Gastroesophageal sphincter (tissue), 3 donors: Measurements from ENCODE around the gene GATA5.

Experiments used
- POLR2AphosphoS5 ChIP-seq: sonication (generic); formaldehyde crosslinking; IDR thresholded peaks from one replicate; pipeline ENCODE4 v1.6.1; 2017; ENCODE audit warnings: antibody characterized with exemption
- TF ChIP-seq, protein P1 (sequence below), 4 experiments: fragments of 200-600 bp in 2 of 4; fragments of 450-650 bp in 2 of 4; sonication (generic) in 1 of 4; IDR thresholded peaks; one replicate each; pipeline ENCODE4 v1.5.1; 2017 to 2019; ENCODE audit warnings: antibody characterized with exemption in 4 of 4, mild to moderate bottlenecking in 2 of 4, moderate library complexity in 2 of 4

- TF ChIP-seq, protein P1, sequence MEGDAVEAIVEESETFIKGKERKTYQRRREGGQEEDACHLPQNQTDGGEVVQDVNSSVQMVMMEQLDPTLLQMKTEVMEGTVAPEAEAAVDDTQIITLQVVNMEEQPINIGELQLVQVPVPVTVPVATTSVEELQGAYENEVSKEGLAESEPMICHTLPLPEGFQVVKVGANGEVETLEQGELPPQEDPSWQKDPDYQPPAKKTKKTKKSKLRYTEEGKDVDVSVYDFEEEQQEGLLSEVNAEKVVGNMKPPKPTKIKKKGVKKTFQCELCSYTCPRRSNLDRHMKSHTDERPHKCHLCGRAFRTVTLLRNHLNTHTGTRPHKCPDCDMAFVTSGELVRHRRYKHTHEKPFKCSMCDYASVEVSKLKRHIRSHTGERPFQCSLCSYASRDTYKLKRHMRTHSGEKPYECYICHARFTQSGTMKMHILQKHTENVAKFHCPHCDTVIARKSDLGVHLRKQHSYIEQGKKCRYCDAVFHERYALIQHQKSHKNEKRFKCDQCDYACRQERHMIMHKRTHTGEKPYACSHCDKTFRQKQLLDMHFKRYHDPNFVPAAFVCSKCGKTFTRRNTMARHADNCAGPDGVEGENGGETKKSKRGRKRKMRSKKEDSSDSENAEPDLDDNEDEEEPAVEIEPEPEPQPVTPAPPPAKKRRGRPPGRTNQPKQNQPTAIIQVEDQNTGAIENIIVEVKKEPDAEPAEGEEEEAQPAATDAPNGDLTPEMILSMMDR (IDR thresholded peaks at IDR 0.05), result no peak
- TF ChIP-seq POLR2AphosphoS5, result no peak
These were observed 48.4 kb downstream of the GATA5 start, which contains the start of gene RBBP8NL for GRCh38 chr20:62427172-62428001.
